NCI-H1105 treated with DMSO at 0.1 percent for 48 hours (cell line): Measurements from ENCODE around the gene AKNA.
"Not testable (repeated sequence)": the region's sequence is repeated elsewhere in the genome, so short reads cannot be mapped to it uniquely, and the experiment has no call there.

Source experiments
- DNase-seq: peaks from one replicate; lab custom pipeline; 2025; lab: John Stamatoyannopoulos, UW

AKNA gene

GRCh38 chr9:114339130-114339908, 48.5 kb downstream of the AKNA start:
- DNase-seq: peak; percentile 7

GRCh38 chr9:114338187-114338586, 49.6 kb downstream of the AKNA start:
- DNase-seq: no peak

- no peak for DNase-seq
Observed at GRCh38 chr9:114336699-114337395, 50.9 kb downstream of the AKNA start.

GRCh38 chr9:114336157-114336556, 51.6 kb downstream of the AKNA start:
- no peak for DNase-seq

GRCh38 chr9:114335745-114336144, 52.0 kb downstream of the AKNA start:
- DNase-seq: no peak

GRCh38 chr9:114334490-114334889, 53.3 kb downstream of the AKNA start:
- DNase-seq: no peak

- not testable (repeated sequence) for DNase-seq
Observed at GRCh38 chr9:114333718-114334117, 54.1 kb downstream of the AKNA start.

- not testable (repeated sequence) for DNase-seq
Observed at GRCh38 chr9:114332474-114333040, 55.2 kb downstream of the AKNA start.

- not testable (repeated sequence) for DNase-seq
Observed at GRCh38 chr9:114331229-114332195, 56.3 kb downstream of the AKNA start.

GRCh38 chr9:114330636-114331035, 57.1 kb downstream of the AKNA start:
- no peak for DNase-seq

- not testable (repeated sequence) for DNase-seq
Observed at GRCh38 chr9:114329625-114330022, 58.2 kb downstream of the AKNA start, which contains the start of gene ORM2. Gene ORM2, plus strand, starts transcription at chr9:114329869. Its CDS starts 36 bp downstream, at chr9:114329905.

- not testable (repeated sequence) for DNase-seq
Observed at GRCh38 chr9:114328937-114329624, 58.7 kb downstream of the AKNA start.

- not testable (repeated sequence) for DNase-seq
Observed at GRCh38 chr9:114328357-114328820, 59.4 kb downstream of the AKNA start.

GRCh38 chr9:114327749-114328148, 60.0 kb downstream of the AKNA start:
- no peak for DNase-seq

- DNase-seq: not testable (repeated sequence)
Observed at GRCh38 chr9:114325684-114326254, 62.0 kb downstream of the AKNA start.

- not testable (repeated sequence) for DNase-seq
Observed at GRCh38 chr9:114324965-114325364, 62.8 kb downstream of the AKNA start.

- DNase-seq: no peak
Observed at GRCh38 chr9:114324492-114324891, 63.3 kb downstream of the AKNA start.

- not testable (repeated sequence) for DNase-seq
Observed at GRCh38 chr9:114323849-114324248, 63.9 kb downstream of the AKNA start.

- DNase-seq: not testable (repeated sequence)
Observed at GRCh38 chr9:114322831-114323531, 64.8 kb downstream of the AKNA start, which contains the start of gene ORM1. Gene ORM1, plus strand, starts transcription at chr9:114323098. Its CDS starts 36 bp downstream, at chr9:114323134.
